Endodermal cell (in vitro differentiated cells): ENCODE results near the gene LRMDA. TPM values are rescaled to one million over a fixed set of nuclear protein-coding genes. Genes with fewer than 3 reads are reported as not detected.
A peak's percentile ranks its signal among the peaks of the same experiment; 100 is the strongest.

Experiments
- DNase-seq: peaks from one replicate; pipeline ENCODE4 v3.0.0-alpha.2; 2017
- H3K27ac ChIP-seq: 2 replicates; pipeline ENCODE4 v1.5.1; 2013; ENCODE audit warnings: mild to moderate bottlenecking, low read depth, low read length, moderate library complexity
- H3K27me3 ChIP-seq: 2 replicates; pipeline ENCODE4 v1.6.1; 2013; ENCODE audit warnings: mild to moderate bottlenecking, low read length, moderate library complexity; ENCODE audit not compliant: insufficient read depth, control insufficient read depth, poor library complexity, severe bottlenecking
- H3K36me3 ChIP-seq: 2 replicates; pipeline ENCODE4 v1.7.0; 2013; ENCODE audit warnings: mild to moderate bottlenecking, low read length, moderate library complexity; ENCODE audit not compliant: control insufficient read depth, insufficient read depth
- H3K4me1 ChIP-seq: one replicate; pipeline ENCODE4 v1.7.0; 2013; ENCODE audit warnings: low read length; ENCODE audit not compliant: control insufficient read depth, insufficient read depth
- H3K4me3 ChIP-seq: 2 replicates; pipeline ENCODE4 v1.5.1; 2013; ENCODE audit warnings: mild to moderate bottlenecking, low read length, moderate library complexity
- H3K9ac ChIP-seq: 2 replicates; pipeline ENCODE4 v1.6.1; 2013; ENCODE audit warnings: mild to moderate bottlenecking, low read length, moderate library complexity; ENCODE audit not compliant: poor library complexity, severe bottlenecking; ENCODE audit errors: extremely low read depth
- H3K9me3 ChIP-seq: 2 replicates; pipeline ENCODE4 v1.6.1; 2013; ENCODE audit warnings: mild to moderate bottlenecking, low read length, moderate library complexity; ENCODE audit not compliant: control insufficient read depth
- H3K27ac Mint-ChIP-seq: 2 replicates; pipeline ENCODE4 v1.8.0; 2020; ENCODE audit warnings: mixed read lengths
- H3K27me3 Mint-ChIP-seq: 2 replicates; pipeline ENCODE4 v1.8.0; 2021; ENCODE audit warnings: mild to moderate bottlenecking, mixed read lengths; ENCODE audit not compliant: insufficient read depth
- H3K36me3 Mint-ChIP-seq: 2 replicates; pipeline ENCODE4 v1.8.0; 2020; ENCODE audit warnings: low read depth, mixed read lengths
- H3K4me1 Mint-ChIP-seq: 2 replicates; pipeline ENCODE4 v1.8.0; 2020; ENCODE audit warnings: mixed read lengths
- H3K4me3 Mint-ChIP-seq: 2 replicates; pipeline ENCODE4 v1.8.0; 2020; ENCODE audit warnings: mild to moderate bottlenecking, moderate library complexity, mixed read lengths
- H3K9me3 Mint-ChIP-seq: 2 replicates; pipeline ENCODE4 v1.8.0; 2020; ENCODE audit warnings: mild to moderate bottlenecking, mixed read lengths
- WGBS, 2 experiments: methylation state at CpG; one replicate each; pipeline versions ENCODE4 v1.1.5 to v1.1.7; 2013; ENCODE audit warnings: missing lambda C conversion rate in 2 of 2, mixed read lengths in 1 of 2; ENCODE audit not compliant: insufficient coverage in 1 of 2, insufficient read length in 1 of 2; 5-methylcytosine and 5-hydroxymethylcytosine counted together
- total RNA-seq, 2 donors: library from RNA; stranded (reverse); fragmentation: NEBNext Ultra II Directional in 1 of 2; extraction: Animal tissue kit (Norgen Biotek cat#: 25700) in 1 of 2; gene quantifications; 2 replicates in 1 of 2; 3 replicates in 1 of 2; pipeline ENCODE4 v1.2.1, GENCODE V29; 2021
- TF ChIP-seq, protein P1 (sequence below): fragments of 200-600 bp; sonication (generic); conservative IDR thresholded peaks from 2 replicates; pipeline ENCODE4 v1.5.0; 2021; ENCODE audit warnings: antibody characterized with exemption, mild to moderate bottlenecking

The LRMDA gene
- total RNA-seq, 2 donors from 2014 or later, result 1.7 to 5.1 TPM

DNA sequence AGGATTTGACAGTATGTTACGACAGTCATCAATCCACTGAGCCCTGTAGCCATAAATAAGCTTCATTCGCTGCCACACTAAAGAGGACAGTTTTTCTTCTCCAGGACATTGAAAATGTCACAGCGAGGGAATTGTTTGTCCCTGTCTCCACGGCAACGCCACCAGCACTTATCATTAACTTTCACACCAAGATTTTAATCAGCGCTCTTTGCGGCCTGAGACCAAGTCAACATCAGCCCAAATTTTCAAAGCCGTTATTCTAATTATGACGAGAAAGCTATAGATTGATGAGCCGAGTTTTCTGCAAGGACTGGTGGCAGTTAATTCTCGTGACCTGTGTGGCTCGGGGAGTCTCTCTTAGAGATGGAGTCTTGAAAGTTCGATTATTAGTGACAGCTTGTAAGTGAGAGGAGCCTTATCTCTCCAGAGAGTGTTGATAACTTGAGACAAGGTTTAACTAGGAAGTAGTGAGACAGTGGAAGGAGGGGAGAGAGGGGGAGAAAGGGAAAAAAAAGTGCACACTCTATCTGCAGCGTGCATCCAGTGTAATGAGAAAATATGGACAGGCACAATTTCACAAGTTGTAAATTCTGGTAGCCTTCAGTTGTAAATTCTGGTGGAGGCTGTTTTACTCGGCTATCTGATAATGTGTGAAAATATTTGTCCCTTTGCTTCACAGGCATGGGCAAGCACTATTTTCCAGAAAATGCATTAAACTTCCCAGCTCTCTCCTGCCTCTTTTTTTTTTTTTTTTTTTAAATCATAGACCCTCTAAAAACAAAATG lies 473.3 kb downstream of the LRMDA start:
- no peaks in the 10 kb centered on the region for H3K36me3 ChIP-seq
- H3K9me3 ChIP-seq, result no peaks in the 10 kb centered on the region
- Mint-ChIP-seq H3K9me3 (no peaks in the 10 kb centered on the region), H3K4me3 (no peak overlapping the region), H3K27me3 (peaks cover 25% of the 10 kb centered on the region), H3K4me1 (peaks cover 19% of the 10 kb centered on the region), H3K36me3 (no peaks in the 10 kb centered on the region), H3K27ac (no peak overlapping the region)
- WGBS, 2 experiments, result 73 to 85% methylated on average over 11 to 15 of the region's 15 CpGs
- H3K9ac ChIP-seq, result no peak overlapping the region
- DNase-seq, result peak; percentile 72
- peaks cover 5% of the 10 kb centered on the region for H3K4me1 ChIP-seq
- H3K4me3 ChIP-seq, result no peak overlapping the region
- H3K27me3 ChIP-seq, result peaks cover 38% of the 10 kb centered on the region
- TF ChIP-seq, protein P1, sequence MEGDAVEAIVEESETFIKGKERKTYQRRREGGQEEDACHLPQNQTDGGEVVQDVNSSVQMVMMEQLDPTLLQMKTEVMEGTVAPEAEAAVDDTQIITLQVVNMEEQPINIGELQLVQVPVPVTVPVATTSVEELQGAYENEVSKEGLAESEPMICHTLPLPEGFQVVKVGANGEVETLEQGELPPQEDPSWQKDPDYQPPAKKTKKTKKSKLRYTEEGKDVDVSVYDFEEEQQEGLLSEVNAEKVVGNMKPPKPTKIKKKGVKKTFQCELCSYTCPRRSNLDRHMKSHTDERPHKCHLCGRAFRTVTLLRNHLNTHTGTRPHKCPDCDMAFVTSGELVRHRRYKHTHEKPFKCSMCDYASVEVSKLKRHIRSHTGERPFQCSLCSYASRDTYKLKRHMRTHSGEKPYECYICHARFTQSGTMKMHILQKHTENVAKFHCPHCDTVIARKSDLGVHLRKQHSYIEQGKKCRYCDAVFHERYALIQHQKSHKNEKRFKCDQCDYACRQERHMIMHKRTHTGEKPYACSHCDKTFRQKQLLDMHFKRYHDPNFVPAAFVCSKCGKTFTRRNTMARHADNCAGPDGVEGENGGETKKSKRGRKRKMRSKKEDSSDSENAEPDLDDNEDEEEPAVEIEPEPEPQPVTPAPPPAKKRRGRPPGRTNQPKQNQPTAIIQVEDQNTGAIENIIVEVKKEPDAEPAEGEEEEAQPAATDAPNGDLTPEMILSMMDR, result no peak
- H3K27ac ChIP-seq, result peak overlapping the region; percentile 7

DNA sequence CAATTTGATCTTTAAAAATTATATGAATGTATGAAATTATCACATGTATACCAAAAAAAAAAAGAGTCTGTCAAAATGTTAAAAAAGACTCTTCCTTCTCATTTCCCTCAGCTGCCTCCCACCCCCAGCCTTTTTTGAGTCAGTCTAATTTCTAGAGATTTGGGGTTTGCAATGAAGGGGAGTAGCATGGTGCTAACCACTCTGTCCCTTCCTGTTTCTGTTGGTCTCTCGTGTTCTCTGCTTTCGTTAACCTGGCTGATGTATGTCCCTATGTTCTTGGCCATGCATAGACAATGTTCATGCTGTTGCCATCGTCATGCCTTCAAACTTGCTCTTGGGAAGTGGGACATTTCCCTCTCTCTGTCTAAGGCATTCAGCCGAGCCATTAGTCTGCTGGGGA lies 474.1 kb downstream of the LRMDA start:
- TF ChIP-seq, protein P1, result no peak
- Histone ChIP-seq H3K27ac (no peak overlapping the region), H3K9ac (no peak overlapping the region), H3K9me3 (no peaks in the 10 kb centered on the region), H3K4me3 (no peak overlapping the region), H3K36me3 (no peaks in the 10 kb centered on the region), H3K4me1 (peaks cover 5% of the 10 kb centered on the region), H3K27me3 (peaks cover 38% of the 10 kb centered on the region)
- Mint-ChIP-seq H3K4me1 (peaks cover 12% of the 10 kb centered on the region), H3K9me3 (no peaks in the 10 kb centered on the region), H3K4me3 (no peak overlapping the region), H3K36me3 (no peaks in the 10 kb centered on the region), H3K27me3 (peaks cover 25% of the 10 kb centered on the region), H3K27ac (no peak overlapping the region)
- peak; percentile 11 for DNase-seq
- 78 to 96% methylated on average over 3 to 4 of the region's 4 CpGs for WGBS, 2 experiments

DNA sequence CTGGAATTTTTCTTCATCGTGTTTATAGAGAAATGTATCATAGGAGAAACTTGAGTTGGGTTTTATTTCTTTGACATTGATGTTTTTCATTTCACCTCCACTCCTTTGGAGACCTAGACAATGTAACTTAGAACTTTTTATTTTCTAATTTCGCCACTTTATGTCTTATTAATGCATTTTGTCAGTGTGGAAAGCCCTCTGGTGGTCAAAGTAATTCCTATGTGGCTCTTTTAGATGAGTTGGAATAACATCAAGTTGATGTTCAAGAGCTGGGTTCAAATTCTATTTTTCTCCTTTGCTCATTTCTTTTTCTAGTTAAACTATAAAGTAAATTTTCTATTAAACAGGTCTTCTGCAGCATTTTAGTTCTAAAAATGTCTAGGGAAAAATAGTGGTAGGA lies 478.6 kb downstream of the LRMDA start:
- 100% methylated on average over 2 of the region's 2 CpGs; no CpG with 5 or more reads in 1 of the 2 experiments for WGBS, 2 experiments
- H3K4me1 Mint-ChIP-seq, result peaks cover under 1% of the 10 kb centered on the region

More for the DNA sequence above, 478.6 kb downstream of the LRMDA start:
- no peaks in the 10 kb centered on the region for H3K9me3 ChIP-seq
- Mint-ChIP-seq H3K9me3 (no peaks in the 10 kb centered on the region), H3K27ac (no peak overlapping the region), H3K27me3 (peaks cover 11% of the 10 kb centered on the region), H3K4me3 (no peak overlapping the region), H3K36me3 (no peaks in the 10 kb centered on the region)
- no peak overlapping the region for H3K27ac ChIP-seq
- peak; percentile 4 for DNase-seq
- H3K4me1 ChIP-seq, result no peaks in the 10 kb centered on the region
- H3K4me3 ChIP-seq, result no peak overlapping the region
- H3K9ac ChIP-seq, result no peak overlapping the region
- TF ChIP-seq, protein P1, result peak; percentile 75
- no peaks in the 10 kb centered on the region for H3K36me3 ChIP-seq
- peaks cover 27% of the 10 kb centered on the region for H3K27me3 ChIP-seq
